Erythroblast (primary cell): ENCODE measurements around the gene GNAZ.

ENCODE experiments used
- GATA1 ChIP-seq: IDR thresholded peaks from 2 replicates; pipeline ENCODE4 v1.6.1; 2011; ENCODE audit warnings: low read depth, mild to moderate bottlenecking, control low read depth, low read length, moderate library complexity
- POLR2A ChIP-seq: IDR thresholded peaks from 2 replicates; pipeline ENCODE4 v1.6.1; 2011; ENCODE audit warnings: mild to moderate bottlenecking, low read length

GRCh38 chr22:23023294-23023693, 47.0 kb upstream of the GNAZ start:
- TF ChIP-seq POLR2A: no peak
- TF ChIP-seq GATA1: no peak
